Skeletal muscle satellite cell (primary cell): ENCODE measurements around the gene COQ10B.
"Not testable (repeated sequence)": the region's sequence is repeated elsewhere in the genome, so short reads cannot be mapped to it uniquely, and the experiment has no call there.

ENCODE experiments used
- H3K27me3 ChIP-seq: 2 replicates; pipeline ENCODE4 v1.7.0; 2013; ENCODE audit warnings: low read length; ENCODE audit not compliant: control insufficient read depth, insufficient read depth
- H3K36me3 ChIP-seq: 2 replicates; pipeline ENCODE4 v1.7.0; 2013; ENCODE audit warnings: mild to moderate bottlenecking, control low read depth, low read length; ENCODE audit not compliant: insufficient read depth
- H3K4me1 ChIP-seq: 2 replicates; pipeline ENCODE4 v1.7.0; 2013; ENCODE audit warnings: low read length; ENCODE audit not compliant: control insufficient read depth, insufficient read depth
- H3K4me2 ChIP-seq: 2 replicates; pipeline ENCODE4 v1.7.0; 2013; ENCODE audit warnings: mild to moderate bottlenecking, low read length
- H3K4me3 ChIP-seq: 2 replicates; pipeline ENCODE4 v1.7.0; 2013; ENCODE audit warnings: low read length
- H3K9ac ChIP-seq: 2 replicates; pipeline ENCODE4 v1.7.0; 2013; ENCODE audit warnings: mild to moderate bottlenecking, low read depth, low read length, moderate library complexity
- H3K9me3 ChIP-seq: replicated peaks from 2 replicates; pipeline ENCODE4 v1.7.0; 2013; ENCODE audit warnings: mild to moderate bottlenecking, control low read depth, low read length

The COQ10B gene

GRCh38 chr2:197432527-197432926 lies 20.8 kb upstream of the COQ10B start:
- Histone ChIP-seq H3K4me3 (peak overlapping the region; percentile 92), H3K4me2 (peak overlapping the region; percentile 88), H3K9ac (peak overlapping the region; percentile 98), H3K4me1 (peaks cover 29% of the 10 kb centered on the region)
- H3K27me3 ChIP-seq, H3K9me3 ChIP-seq, H3K36me3 ChIP-seq: not testable (repeated sequence)

GRCh38 chr2:197433780-197434438 lies 19.4 kb upstream of the COQ10B start:
- peak overlapping the region; percentile 98 for H3K9ac ChIP-seq
- no peaks in the 10 kb centered on the region for H3K9me3 ChIP-seq
- H3K27me3 ChIP-seq = no peaks in the 10 kb centered on the region
- peak overlapping the region; percentile 88 for H3K4me2 ChIP-seq
- H3K4me3 ChIP-seq = peak overlapping the region; percentile 92
- H3K4me1 ChIP-seq = peaks cover 28% of the 10 kb centered on the region
- peaks cover 4% of the 10 kb centered on the region for H3K36me3 ChIP-seq

GRCh38 chr2:197434541-197435513 lies 18.5 kb upstream of the COQ10B start, which contains the start of gene SF3B1:
TSS of gene SF3B1 (minus strand) at chr2:197435028. CDS start at chr2:197434999, 29 bp downstream.
- H3K4me3 ChIP-seq = peak within 1 kb of the TSS; percentile 92
- no peaks in the 10 kb centered on the region for H3K36me3 ChIP-seq
- no peaks in the 10 kb centered on the region for H3K27me3 ChIP-seq
- peak within 1 kb of the TSS; percentile 98 for H3K9ac ChIP-seq
- peak within 1 kb of the TSS; percentile 88 for H3K4me2 ChIP-seq
- no peaks in the 10 kb centered on the region for H3K9me3 ChIP-seq
- peaks cover 25% of the 10 kb centered on the region for H3K4me1 ChIP-seq

- Histone ChIP-seq H3K4me3 (peak overlapping the region; percentile 92), H3K27me3 (no peaks in the 10 kb centered on the region), H3K4me1 (peaks cover 25% of the 10 kb centered on the region), H3K4me2 (peak overlapping the region; percentile 86), H3K9me3 (no peaks in the 10 kb centered on the region), H3K9ac (peak overlapping the region; percentile 98), H3K36me3 (no peaks in the 10 kb centered on the region)
These were observed 17.5 kb upstream of the COQ10B start for GRCh38 chr2:197435598-197436420.

- Histone ChIP-seq H3K4me3 (no peak overlapping the region), H3K9ac (no peak overlapping the region), H3K4me1 (peaks cover 16% of the 10 kb centered on the region), H3K36me3 (no peaks in the 10 kb centered on the region), H3K4me2 (no peak overlapping the region), H3K9me3 (no peaks in the 10 kb centered on the region), H3K27me3 (no peaks in the 10 kb centered on the region)
These were observed 16.0 kb upstream of the COQ10B start for GRCh38 chr2:197437380-197437779.

DNA sequence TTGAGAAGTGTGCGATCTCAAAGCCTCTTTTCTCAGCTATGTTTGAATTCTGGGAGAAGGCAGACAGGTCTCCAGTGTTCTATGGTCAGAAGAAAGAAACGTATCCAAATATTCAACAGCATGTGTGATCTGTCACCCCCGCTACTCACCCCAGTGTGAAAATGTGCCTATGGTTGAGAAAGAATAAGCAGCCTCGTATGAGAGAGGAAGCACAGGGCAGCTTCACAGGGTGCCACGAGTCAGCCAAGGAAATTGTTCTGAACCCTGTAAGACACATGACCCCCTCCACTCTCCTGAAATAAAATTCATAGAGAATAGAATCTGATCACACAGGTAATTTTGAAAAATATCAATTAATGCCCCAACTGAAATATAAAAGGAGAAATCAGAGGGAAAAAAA lies 10.5 kb upstream of the COQ10B start:
- Histone ChIP-seq H3K36me3 (no peaks in the 10 kb centered on the region), H3K4me2 (no peak overlapping the region), H3K4me1 (no peaks in the 10 kb centered on the region), H3K9me3 (no peaks in the 10 kb centered on the region), H3K27me3 (no peaks in the 10 kb centered on the region), H3K9ac (no peak overlapping the region), H3K4me3 (no peak overlapping the region)

- Histone ChIP-seq H3K4me2 (no peak overlapping the region), H3K4me1 (no peaks in the 10 kb centered on the region), H3K9me3 (no peaks in the 10 kb centered on the region), H3K4me3 (no peak overlapping the region), H3K9ac (no peak overlapping the region), H3K27me3 (no peaks in the 10 kb centered on the region), H3K36me3 (no peaks in the 10 kb centered on the region)
These were observed 7.6 kb upstream of the COQ10B start for GRCh38 chr2:197445746-197446145.

- no peaks in the 10 kb centered on the region for H3K27me3 ChIP-seq
- H3K9me3 ChIP-seq = no peaks in the 10 kb centered on the region
- H3K4me1 ChIP-seq = no peaks in the 10 kb centered on the region
- no peak overlapping the region for H3K4me2 ChIP-seq
- no peaks in the 10 kb centered on the region for H3K36me3 ChIP-seq
- H3K9ac ChIP-seq = no peak overlapping the region
- H3K4me3 ChIP-seq = no peak overlapping the region
These were observed 6.5 kb upstream of the COQ10B start for GRCh38 chr2:197446844-197447243.

GRCh38 chr2:197450465-197450864 lies 2.9 kb upstream of the COQ10B start:
- Histone ChIP-seq H3K4me2 (no peak overlapping the region), H3K4me1 (peaks cover 16% of the 10 kb centered on the region), H3K4me3 (no peak overlapping the region), H3K27me3 (no peaks in the 10 kb centered on the region), H3K9ac (no peak overlapping the region), H3K36me3 (no peaks in the 10 kb centered on the region), H3K9me3 (no peaks in the 10 kb centered on the region)

DNA sequence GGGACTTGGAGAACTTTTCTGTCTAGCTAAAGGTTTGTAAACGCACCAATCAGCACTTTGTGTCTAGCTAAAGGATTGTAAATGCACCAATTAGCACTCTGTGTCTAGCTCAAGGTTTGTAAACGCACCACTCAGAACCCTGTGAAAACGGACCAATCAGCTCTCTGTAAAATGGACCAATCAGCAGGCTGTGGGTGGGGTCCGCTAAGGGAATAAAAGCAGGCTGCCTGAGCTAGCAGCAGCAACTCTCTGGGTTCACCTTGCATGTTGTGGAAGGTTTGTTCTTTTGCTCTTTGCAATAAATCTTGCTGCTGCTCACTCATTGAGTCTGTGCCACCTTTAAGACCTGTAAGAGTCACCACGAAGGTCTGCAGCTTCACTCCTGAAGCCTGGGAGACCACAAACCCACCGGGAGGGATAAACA lies 2.4 kb upstream of the COQ10B start:
- H3K4me3 ChIP-seq, H3K9me3 ChIP-seq, H3K27me3 ChIP-seq, H3K4me2 ChIP-seq, H3K36me3 ChIP-seq, H3K9ac ChIP-seq: not testable (repeated sequence)
- H3K4me1 ChIP-seq = peaks cover 16% of the 10 kb centered on the region

DNA sequence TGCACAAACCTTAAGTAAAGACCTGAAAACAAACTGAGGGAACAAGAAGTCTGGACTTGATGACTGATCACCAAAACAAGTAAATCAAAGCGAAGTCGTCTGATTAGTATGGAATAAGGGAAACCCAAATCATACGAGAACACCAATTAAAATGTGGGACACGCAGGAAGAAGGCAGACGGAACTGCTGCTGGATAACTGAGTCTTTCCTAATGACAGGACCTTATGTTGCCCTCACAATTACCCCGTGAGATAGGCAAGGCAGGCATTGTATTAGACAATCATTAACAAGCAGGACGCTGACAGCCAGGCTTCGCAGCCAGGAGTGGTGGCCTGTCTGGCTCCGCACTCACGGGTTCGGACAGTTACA lies 614 bp upstream of the COQ10B start:
- H3K36me3 ChIP-seq = no peaks in the 10 kb centered on the region
- H3K9me3 ChIP-seq = no peaks in the 10 kb centered on the region
- H3K4me2 ChIP-seq = peak overlapping the region; percentile 82
- peak overlapping the region; percentile 75 for H3K4me3 ChIP-seq
- H3K27me3 ChIP-seq = no peaks in the 10 kb centered on the region
- peaks cover 16% of the 10 kb centered on the region for H3K4me1 ChIP-seq
- peak overlapping the region; percentile 83 for H3K9ac ChIP-seq
